Endothelial cell (in vitro differentiated cells): ENCODE data around the gene RSPRY1. TPM values are rescaled to one million over a fixed set of nuclear protein-coding genes. Genes with fewer than 3 reads are reported as not detected.
A peak's percentile ranks its signal among the peaks of the same experiment; 100 is the strongest.

Source experiments
- DNase-seq: peaks from one replicate; pipeline ENCODE4 v3.0.0; 2021; ENCODE audit warnings: low spot score
- H3K27ac Mint-ChIP-seq: one replicate; pipeline ENCODE4 v1.8.0; 2021; ENCODE audit warnings: mixed read lengths, inconsistent platforms; ENCODE audit not compliant: unreplicated experiment
- H3K27me3 Mint-ChIP-seq: one replicate; pipeline ENCODE4 v1.8.0; 2021; ENCODE audit warnings: mild to moderate bottlenecking, moderate library complexity, mixed read lengths, inconsistent platforms; ENCODE audit not compliant: unreplicated experiment
- H3K36me3 Mint-ChIP-seq: one replicate; pipeline ENCODE4 v1.8.0; 2021; ENCODE audit warnings: mild to moderate bottlenecking, low read depth, mixed read lengths, inconsistent platforms; ENCODE audit not compliant: unreplicated experiment
- H3K4me1 Mint-ChIP-seq: one replicate; pipeline ENCODE4 v1.8.0; 2021; ENCODE audit warnings: mild to moderate bottlenecking, mixed read lengths, inconsistent platforms; ENCODE audit not compliant: unreplicated experiment
- H3K4me3 Mint-ChIP-seq: one replicate; pipeline ENCODE4 v1.8.0; 2021; ENCODE audit warnings: mild to moderate bottlenecking, mixed read lengths, inconsistent platforms; ENCODE audit not compliant: unreplicated experiment
- H3K9me3 Mint-ChIP-seq: one replicate; pipeline ENCODE4 v1.8.0; 2021; ENCODE audit warnings: mixed read lengths, inconsistent platforms; ENCODE audit not compliant: unreplicated experiment
- total RNA-seq: library from RNA; stranded (reverse); fragmentation: NEBNext Ultra II Directional; extraction: Animal tissue kit (Norgen Biotek cat#: 25700); gene quantifications from one replicate; pipeline ENCODE4 v1.2.1, GENCODE V29; 2021; ENCODE audit not compliant: unreplicated experiment
- TF ChIP-seq, protein P1 (sequence below): fragments of 200-600 bp; sonication (generic); IDR thresholded peaks from one replicate; pipeline ENCODE4 v1.5.0; 2021; ENCODE audit warnings: antibody characterized with exemption; ENCODE audit not compliant: unreplicated experiment

RSPRY1 gene
- total RNA-seq, 1 donor from 2014 or later, result 63.0 TPM

DNA sequence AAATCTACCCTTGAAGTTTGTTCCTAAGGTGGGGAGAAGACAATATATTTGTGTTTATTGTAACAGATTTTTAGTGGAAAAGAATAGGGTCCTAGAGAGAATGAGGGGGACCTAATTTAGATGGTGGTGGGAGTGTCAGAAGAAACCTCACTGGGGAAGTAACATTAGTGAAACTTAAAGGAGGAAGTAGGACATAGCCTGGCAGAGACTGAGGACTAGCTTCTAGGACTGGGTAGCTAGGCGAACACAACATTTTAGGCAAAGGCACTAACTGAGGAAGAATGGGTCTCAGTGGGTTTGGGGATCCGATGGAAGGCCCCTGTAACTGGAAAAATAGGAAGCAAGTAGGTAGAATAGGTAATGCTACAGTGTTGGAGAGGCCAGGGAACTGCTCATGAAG lies 54.7 kb downstream of the RSPRY1 start:
- Mint-ChIP-seq H3K36me3 (peaks cover 19% of the 10 kb centered on the region), H3K9me3 (no peaks in the 10 kb centered on the region), H3K4me3 (no peak overlapping the region), H3K27me3 (peaks cover 6% of the 10 kb centered on the region), H3K4me1 (peaks cover 2% of the 10 kb centered on the region), H3K27ac (no peak overlapping the region)
- TF ChIP-seq, protein P1, sequence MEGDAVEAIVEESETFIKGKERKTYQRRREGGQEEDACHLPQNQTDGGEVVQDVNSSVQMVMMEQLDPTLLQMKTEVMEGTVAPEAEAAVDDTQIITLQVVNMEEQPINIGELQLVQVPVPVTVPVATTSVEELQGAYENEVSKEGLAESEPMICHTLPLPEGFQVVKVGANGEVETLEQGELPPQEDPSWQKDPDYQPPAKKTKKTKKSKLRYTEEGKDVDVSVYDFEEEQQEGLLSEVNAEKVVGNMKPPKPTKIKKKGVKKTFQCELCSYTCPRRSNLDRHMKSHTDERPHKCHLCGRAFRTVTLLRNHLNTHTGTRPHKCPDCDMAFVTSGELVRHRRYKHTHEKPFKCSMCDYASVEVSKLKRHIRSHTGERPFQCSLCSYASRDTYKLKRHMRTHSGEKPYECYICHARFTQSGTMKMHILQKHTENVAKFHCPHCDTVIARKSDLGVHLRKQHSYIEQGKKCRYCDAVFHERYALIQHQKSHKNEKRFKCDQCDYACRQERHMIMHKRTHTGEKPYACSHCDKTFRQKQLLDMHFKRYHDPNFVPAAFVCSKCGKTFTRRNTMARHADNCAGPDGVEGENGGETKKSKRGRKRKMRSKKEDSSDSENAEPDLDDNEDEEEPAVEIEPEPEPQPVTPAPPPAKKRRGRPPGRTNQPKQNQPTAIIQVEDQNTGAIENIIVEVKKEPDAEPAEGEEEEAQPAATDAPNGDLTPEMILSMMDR, result no peak
- DNase-seq, result no peak

DNA sequence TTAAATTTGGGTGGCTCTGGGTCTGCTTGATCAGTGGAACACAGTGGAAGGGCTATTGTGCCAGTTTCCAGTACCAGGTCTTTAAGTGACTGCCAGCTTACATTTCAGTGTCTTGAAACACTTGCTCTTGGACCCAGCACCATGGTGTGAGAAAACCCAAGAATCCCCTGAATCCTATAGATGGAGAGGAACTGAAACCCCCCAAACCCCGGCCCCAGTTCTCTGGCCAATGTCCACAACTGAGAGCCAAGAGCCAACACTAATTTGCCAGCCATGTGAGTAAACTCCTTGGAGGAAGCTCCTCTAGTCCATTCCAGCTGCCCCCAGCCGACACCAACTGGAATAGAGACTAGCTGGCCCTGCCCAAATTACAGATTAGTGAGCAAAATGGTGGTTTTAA lies 56.5 kb downstream of the RSPRY1 start:
- Mint-ChIP-seq H3K36me3 (peaks cover 12% of the 10 kb centered on the region), H3K27me3 (peaks cover 8% of the 10 kb centered on the region), H3K4me3 (no peak overlapping the region), H3K4me1 (peaks cover 5% of the 10 kb centered on the region), H3K27ac (no peak overlapping the region), H3K9me3 (no peaks in the 10 kb centered on the region)
- TF ChIP-seq, protein P1, result no peak
- DNase-seq, result no peak

DNA sequence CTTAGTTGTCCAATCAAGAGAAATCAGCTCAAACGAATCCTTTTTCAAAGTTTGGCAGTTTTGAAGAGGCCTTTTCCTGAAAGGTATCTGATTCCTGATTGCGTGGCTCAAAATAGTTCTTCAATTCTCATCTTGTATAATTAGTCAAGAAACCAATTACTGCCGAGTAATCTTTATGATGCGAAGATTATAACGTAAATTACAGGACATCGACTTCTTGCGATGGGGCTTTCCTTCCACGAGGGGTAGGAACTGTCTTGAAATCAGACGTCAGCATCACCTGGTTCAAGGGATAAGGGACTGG lies 58.3 kb downstream of the RSPRY1 start:
- H3K4me1 Mint-ChIP-seq, result peaks cover 5% of the 10 kb centered on the region
- peak overlapping the region; percentile 91 for H3K27ac Mint-ChIP-seq
- H3K9me3 Mint-ChIP-seq, result no peaks in the 10 kb centered on the region
- TF ChIP-seq, protein P1, result no peak
- H3K27me3 Mint-ChIP-seq, result peaks cover 8% of the 10 kb centered on the region
- no peak for DNase-seq
- H3K4me3 Mint-ChIP-seq, result peak overlapping the region; percentile 91
- H3K36me3 Mint-ChIP-seq, result peaks cover 17% of the 10 kb centered on the region

DNA sequence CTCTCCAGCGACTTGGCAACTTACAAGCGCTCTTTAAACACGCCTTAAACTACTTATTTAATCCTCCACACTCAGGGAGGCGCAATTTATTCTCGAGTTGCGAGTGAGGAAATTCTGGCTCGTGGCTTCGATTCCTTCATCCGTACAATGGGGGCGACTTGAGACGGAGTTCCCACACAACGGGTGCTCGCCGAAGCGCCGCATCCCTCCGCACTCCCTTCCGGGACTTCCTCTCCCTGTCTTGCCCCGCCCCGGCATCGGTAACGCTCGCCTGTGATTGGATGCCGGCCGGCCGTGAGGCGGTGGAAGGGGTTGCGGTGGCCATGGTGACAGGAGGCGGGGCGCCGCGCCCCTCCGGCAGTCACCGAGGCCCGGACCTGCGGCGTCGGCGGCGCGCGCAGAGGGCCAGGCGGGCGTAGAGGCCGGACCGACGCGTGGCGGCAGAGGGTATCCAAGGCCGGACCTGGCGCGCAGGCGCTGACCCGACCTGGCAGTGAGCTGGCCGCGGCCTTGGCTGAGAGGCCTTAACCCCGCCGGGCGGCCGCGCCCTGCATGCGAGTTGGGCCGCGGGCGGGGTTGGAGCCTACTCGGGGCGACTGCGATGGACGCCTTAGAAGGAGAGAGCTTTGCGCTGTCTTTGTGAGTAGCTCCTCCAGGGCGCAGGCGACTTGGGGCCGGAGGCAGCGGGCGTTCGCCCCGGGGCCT lies 58.8 kb downstream of the RSPRY1 start, which contains the start of gene ARL2BP:
TSS of gene ARL2BP (plus strand) at position 493 of the 705 bp plus-strand sequence. CDS start at position 602, 109 bp downstream.
- Mint-ChIP-seq H3K27me3 (peaks cover 8% of the 10 kb centered on the region), H3K36me3 (peaks cover 21% of the 10 kb centered on the region), H3K9me3 (no peaks in the 10 kb centered on the region), H3K27ac (peak within 1 kb of the TSS; percentile 91), H3K4me1 (peaks cover 5% of the 10 kb centered on the region), H3K4me3 (peak within 1 kb of the TSS; percentile 91)
- TF ChIP-seq, protein P1, result no peak
- DNase-seq, result peak; percentile 98

DNA sequence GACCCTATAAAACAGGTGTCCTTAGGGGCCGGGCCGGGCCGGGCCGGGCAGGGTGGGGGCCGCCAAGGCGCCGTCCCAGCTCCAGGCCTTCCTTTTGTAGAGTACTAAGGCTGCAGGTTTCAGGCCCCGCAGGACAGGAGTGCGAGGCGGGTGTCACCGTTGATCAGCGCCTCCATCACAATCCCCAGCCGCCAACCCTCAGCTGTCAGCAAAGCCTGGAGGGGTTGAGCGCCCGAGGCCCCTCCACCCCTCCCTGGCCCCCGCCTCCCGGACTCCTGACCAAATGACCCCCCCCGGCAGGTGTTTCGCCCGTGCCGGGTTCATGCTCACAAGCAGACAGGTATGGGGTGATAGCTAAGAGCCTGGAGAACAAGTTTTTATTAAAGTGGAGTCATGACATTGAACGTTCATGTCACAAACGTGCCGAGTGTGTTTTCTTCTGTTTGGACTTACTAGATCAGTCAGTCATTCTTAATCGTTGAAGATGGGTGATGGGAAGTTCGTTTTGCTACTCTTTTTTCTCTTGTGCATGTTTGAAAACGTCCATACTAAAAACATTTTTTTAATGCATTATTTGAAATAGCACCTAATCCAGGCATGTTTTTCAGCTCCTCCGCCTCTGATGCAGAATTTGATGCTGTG lies 59.5 kb downstream of the RSPRY1 start:
- Mint-ChIP-seq H3K4me1 (peaks cover 5% of the 10 kb centered on the region), H3K27me3 (peaks cover 7% of the 10 kb centered on the region), H3K4me3 (peak overlapping the region; percentile 80), H3K36me3 (peaks cover 20% of the 10 kb centered on the region), H3K27ac (no peak overlapping the region), H3K9me3 (no peaks in the 10 kb centered on the region)
- peak; percentile 18 for DNase-seq
- TF ChIP-seq, protein P1, result no peak
